ENCODE results near the gene GOLGA6C.
"Not testable (repeated sequence)": the region's sequence is repeated elsewhere in the genome, so short reads cannot be mapped to it uniquely, and the experiment has no call there.

GRCh38 chr15:75298541-75299310 is 40.6 kb downstream of the GOLGA6C start:
- TF ChIP-seq POLR2A (IDR thresholded peaks at IDR 0.05): not testable (repeated sequence)
- TF ChIP-seq, protein P1, sequence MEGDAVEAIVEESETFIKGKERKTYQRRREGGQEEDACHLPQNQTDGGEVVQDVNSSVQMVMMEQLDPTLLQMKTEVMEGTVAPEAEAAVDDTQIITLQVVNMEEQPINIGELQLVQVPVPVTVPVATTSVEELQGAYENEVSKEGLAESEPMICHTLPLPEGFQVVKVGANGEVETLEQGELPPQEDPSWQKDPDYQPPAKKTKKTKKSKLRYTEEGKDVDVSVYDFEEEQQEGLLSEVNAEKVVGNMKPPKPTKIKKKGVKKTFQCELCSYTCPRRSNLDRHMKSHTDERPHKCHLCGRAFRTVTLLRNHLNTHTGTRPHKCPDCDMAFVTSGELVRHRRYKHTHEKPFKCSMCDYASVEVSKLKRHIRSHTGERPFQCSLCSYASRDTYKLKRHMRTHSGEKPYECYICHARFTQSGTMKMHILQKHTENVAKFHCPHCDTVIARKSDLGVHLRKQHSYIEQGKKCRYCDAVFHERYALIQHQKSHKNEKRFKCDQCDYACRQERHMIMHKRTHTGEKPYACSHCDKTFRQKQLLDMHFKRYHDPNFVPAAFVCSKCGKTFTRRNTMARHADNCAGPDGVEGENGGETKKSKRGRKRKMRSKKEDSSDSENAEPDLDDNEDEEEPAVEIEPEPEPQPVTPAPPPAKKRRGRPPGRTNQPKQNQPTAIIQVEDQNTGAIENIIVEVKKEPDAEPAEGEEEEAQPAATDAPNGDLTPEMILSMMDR (IDR thresholded peaks at IDR 0.05): not testable (repeated sequence)

Data from Peyer's patch (tissue), 4 donors.